MM.1S (cell line): ENCODE measurements around the gene RNF212.

Source experiments
- DNase-seq: peaks from one replicate; pipeline ENCODE4 v3.0.0-alpha.2; 2015
- H2AFZ ChIP-seq: fragments of 300-600 bp; sonication (generic); 2 replicates; pipeline ENCODE4 v1.6.0; 2016; ENCODE audit warnings: antibody characterized with exemption, low read length
- H3F3A ChIP-seq: fragments of 300-600 bp; sonication (generic); 2 replicates; pipeline ENCODE4 v1.6.1; 2016; ENCODE audit warnings: mild to moderate bottlenecking, antibody characterized with exemption, low read length, moderate library complexity, mixed read lengths; ENCODE audit not compliant: insufficient read depth
- H3K27ac ChIP-seq: fragments of 300-600 bp; sonication (generic); 2 replicates; pipeline ENCODE4 v1.5.1; 2016; ENCODE audit warnings: mild to moderate bottlenecking, low read length
- H3K27me3 ChIP-seq: fragments of 300-600 bp; sonication (generic); replicated peaks from 2 replicates; pipeline ENCODE4 v1.6.0; 2016; ENCODE audit warnings: low read length; ENCODE audit not compliant: insufficient read depth
- H3K36me3 ChIP-seq: fragments of 300-600 bp; sonication (generic); replicated peaks from 2 replicates; pipeline ENCODE4 v1.6.1; 2016; ENCODE audit warnings: mild to moderate bottlenecking, low read length, mixed read lengths; ENCODE audit not compliant: insufficient read depth
- H3K4me1 ChIP-seq: fragments of 300-600 bp; sonication (generic); 2 replicates; pipeline ENCODE4 v1.6.1; 2016; ENCODE audit warnings: low read length, mixed read lengths
- H3K4me2 ChIP-seq: fragments of 300-600 bp; sonication (generic); 2 replicates; pipeline ENCODE4 v1.6.0; 2016; ENCODE audit warnings: low read depth, low read length
- H3K4me3 ChIP-seq: fragments of 300-600 bp; sonication (generic); 2 replicates; pipeline ENCODE4 v1.5.1; 2016; ENCODE audit warnings: low read length, mixed read lengths
- H3K79me2 ChIP-seq: fragments of 300-600 bp; sonication (generic); 2 replicates; pipeline ENCODE4 v1.6.1; 2016; ENCODE audit warnings: mixed run types, low read length, mixed read lengths
- H3K9ac ChIP-seq: fragments of 300-600 bp; sonication (generic); 2 replicates; pipeline ENCODE4 v1.6.1; 2016; ENCODE audit warnings: low read length, mixed read lengths
- H3K9me2 ChIP-seq: fragments of 300-600 bp; sonication (generic); replicated peaks from 2 replicates; pipeline ENCODE4 v1.6.1; 2016; ENCODE audit warnings: mild to moderate bottlenecking, low read length, mixed read lengths; ENCODE audit not compliant: insufficient read depth
- H3K9me3 ChIP-seq: fragments of 300-600 bp; sonication (generic); replicated peaks from 2 replicates; pipeline ENCODE4 v1.6.1; 2016; ENCODE audit warnings: mild to moderate bottlenecking, low read length, mixed read lengths; ENCODE audit not compliant: insufficient read depth
- H4K20me1 ChIP-seq: fragments of 300-600 bp; sonication (generic); 2 replicates; pipeline ENCODE4 v1.6.1; 2016; ENCODE audit warnings: mild to moderate bottlenecking, low read length, moderate library complexity, mixed read lengths; ENCODE audit not compliant: insufficient read depth
- CTCF ChIP-seq: fragments of 300-600 bp; sonication (generic); IDR thresholded peaks from 2 replicates; pipeline ENCODE4 v1.5.1; 2016; ENCODE audit warnings: antibody characterized with exemption, low read length, mixed read lengths
- EZH2 ChIP-seq: fragments of 300-600 bp; sonication (generic); optimal IDR thresholded peaks from 2 replicates; pipeline ENCODE3; 2017; ENCODE audit warnings: low read depth, mild to moderate bottlenecking, antibody characterized with exemption, low read length, mixed read lengths
- EZH2phosphoT487 ChIP-seq: fragments of 300-600 bp; sonication (generic); IDR thresholded peaks from 2 replicates; pipeline ENCODE4 v1.6.1; 2018; ENCODE audit warnings: antibody characterized with exemption, low read length

The RNF212 gene

DNA sequence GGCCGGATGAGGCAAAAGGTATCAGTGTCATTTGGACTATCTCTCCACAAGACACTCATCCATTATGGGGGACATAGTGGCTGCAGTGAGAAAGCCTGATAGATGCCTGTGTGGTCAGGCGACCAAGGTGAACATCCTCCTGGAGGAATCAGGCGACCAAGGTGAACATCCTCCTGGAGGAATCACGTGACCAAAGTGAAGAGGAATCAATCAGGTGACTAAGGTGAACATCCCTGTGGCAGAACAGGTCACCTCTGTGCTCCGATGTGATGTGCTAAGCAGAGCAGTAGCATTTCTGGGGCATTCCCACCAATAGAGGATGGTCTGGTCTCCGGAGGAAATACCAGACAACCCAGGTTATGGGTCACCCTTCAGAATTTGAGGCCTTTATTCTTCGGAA is 44.0 kb downstream of the RNF212 start:
- Histone ChIP-seq H3K4me2 (no peak overlapping the region), H4K20me1 (no peaks in the 10 kb centered on the region), H2AFZ (no peak overlapping the region), H3K4me3 (no peak overlapping the region), H3K79me2 (no peaks in the 10 kb centered on the region), H3K36me3 (no peaks in the 10 kb centered on the region), H3K9me3 (no peaks in the 10 kb centered on the region), H3K9me2 (no peaks in the 10 kb centered on the region), H3K4me1 (no peaks in the 10 kb centered on the region), H3K27ac (no peak overlapping the region), H3K27me3 (peaks cover 6% of the 10 kb centered on the region; the same call in 1 of the 2 replicates), H3F3A (no peaks in the 10 kb centered on the region), H3K9ac (no peak overlapping the region)
- DNase-seq, result no peak
- TF ChIP-seq CTCF (no peak), EZH2phosphoT487 (no peak), EZH2 (no peak)

DNA sequence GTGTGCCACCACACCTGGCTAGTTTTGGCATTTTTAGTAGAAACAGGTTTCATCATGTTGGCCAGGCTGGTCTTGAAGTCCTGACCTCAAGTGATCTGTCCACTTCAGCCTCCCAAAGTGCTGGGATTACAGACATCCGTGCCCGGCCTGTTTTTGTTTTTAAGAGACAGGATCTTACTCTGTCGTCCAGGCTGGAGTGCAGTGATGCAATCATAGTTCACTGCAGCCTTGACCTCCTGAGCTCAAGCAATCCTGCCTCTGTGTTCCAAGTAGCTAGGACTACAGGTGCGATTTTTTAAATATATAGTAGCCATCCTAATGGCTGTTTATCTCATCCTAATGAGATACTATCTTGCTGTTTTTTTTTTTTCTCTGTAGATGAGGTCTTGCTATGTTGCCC is 47.6 kb downstream of the RNF212 start:
- no peak for DNase-seq
- Histone ChIP-seq H3K79me2 (no peaks in the 10 kb centered on the region), H3K27me3 (peaks cover 6% of the 10 kb centered on the region; the same call in 1 of the 2 replicates), H4K20me1 (no peaks in the 10 kb centered on the region), H3K9me3 (no peaks in the 10 kb centered on the region), H3K36me3 (no peaks in the 10 kb centered on the region), H2AFZ (no peak overlapping the region), H3K9me2 (no peaks in the 10 kb centered on the region), H3K4me3 (no peak overlapping the region), H3K9ac (no peak overlapping the region), H3F3A (no peaks in the 10 kb centered on the region), H3K4me1 (no peaks in the 10 kb centered on the region), H3K4me2 (no peak overlapping the region), H3K27ac (no peak overlapping the region)
- TF ChIP-seq CTCF (no peak), EZH2phosphoT487 (no peak), EZH2 (no peak)

DNA sequence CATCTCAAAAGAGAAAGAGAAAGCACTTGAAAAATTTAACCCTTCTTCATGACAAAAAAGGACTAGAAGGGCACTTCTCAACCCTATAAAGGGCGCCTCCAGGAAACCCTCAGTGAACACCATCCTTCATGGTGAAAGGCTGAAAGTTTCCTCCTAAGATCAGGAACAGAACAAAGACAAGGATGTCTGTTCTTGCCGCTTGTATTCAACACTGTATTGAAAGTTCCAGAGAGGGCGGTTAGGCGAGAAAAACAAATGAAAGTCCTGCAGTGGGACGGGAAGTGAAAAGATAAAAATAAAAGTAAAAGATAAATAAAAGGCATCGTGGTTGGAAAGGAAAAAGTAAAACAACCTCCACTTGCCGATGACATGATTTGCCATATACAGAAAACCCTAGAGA is 50.9 kb downstream of the RNF212 start:
- Histone ChIP-seq H3K79me2 (no peaks in the 10 kb centered on the region), H3K9ac (no peak overlapping the region), H4K20me1 (no peaks in the 10 kb centered on the region), H3K27ac (no peak overlapping the region), H3K4me3 (no peak overlapping the region), H3K9me2 (no peaks in the 10 kb centered on the region), H2AFZ (no peak overlapping the region), H3K4me2 (no peak overlapping the region), H3F3A (no peaks in the 10 kb centered on the region), H3K36me3 (no peaks in the 10 kb centered on the region), H3K27me3 (peaks cover 8% of the 10 kb centered on the region; the same call in 1 of the 2 replicates), H3K4me1 (no peaks in the 10 kb centered on the region), H3K9me3 (no peaks in the 10 kb centered on the region)
- no peak for DNase-seq
- no peak for TF ChIP-seq CTCF
- no peak for TF ChIP-seq EZH2
- TF ChIP-seq EZH2phosphoT487, result no peak

- no peak overlapping the region for H3K27ac ChIP-seq
- no peaks in the 10 kb centered on the region for H3K9me3 ChIP-seq
- no peaks in the 10 kb centered on the region for H4K20me1 ChIP-seq
- peaks cover 14% of the 10 kb centered on the region; the same call in 1 of the 2 replicates for H3K27me3 ChIP-seq
- no peak overlapping the region for H3K4me2 ChIP-seq
- no peak overlapping the region for H3K9ac ChIP-seq
- TF ChIP-seq EZH2 (no peak), EZH2phosphoT487 (no peak), CTCF (no peak)
- no peak overlapping the region for H2AFZ ChIP-seq
- H3K4me3 ChIP-seq, result no peak overlapping the region
- no peaks in the 10 kb centered on the region for H3K36me3 ChIP-seq
- H3K4me1 ChIP-seq, result no peaks in the 10 kb centered on the region
- H3F3A ChIP-seq, result no peaks in the 10 kb centered on the region
- DNase-seq, result no peak
- no peaks in the 10 kb centered on the region for H3K79me2 ChIP-seq
- no peaks in the 10 kb centered on the region for H3K9me2 ChIP-seq
Observed at GRCh38 chr4:1061760-1062159, 51.6 kb downstream of the RNF212 start.
